ENCODE measurements around the gene ACAA1.

ACAA1 gene

DNA sequence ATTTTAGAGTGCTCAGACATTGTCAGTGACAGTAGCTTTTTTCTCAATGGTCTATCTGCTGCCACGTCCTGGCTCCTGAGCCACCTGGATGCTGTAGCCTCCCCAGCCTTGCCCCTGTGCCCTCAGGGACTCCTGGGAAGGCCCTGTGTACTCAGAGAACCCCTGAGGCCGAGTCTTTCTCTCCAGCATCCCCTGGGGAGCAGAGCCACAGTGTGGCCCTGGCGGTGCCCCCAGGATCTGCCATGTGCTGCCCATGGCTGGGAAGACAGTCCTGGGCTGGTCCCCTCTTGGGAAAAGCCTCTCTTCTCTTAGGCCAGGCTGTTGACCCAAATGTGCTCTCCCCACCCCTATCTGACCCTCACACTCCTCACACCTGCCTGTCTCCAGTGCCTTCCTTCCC lies 6.6 kb upstream of the ACAA1 start:
- TF ChIP-seq ZFX (IDR thresholded peaks at IDR 0.05; ENCODE audit: borderline replicate concordance) (no peak), CTCF (IDR thresholded peaks at IDR 0.05) (no peak)
- no peak overlapping the region for H3K27ac ChIP-seq

- TF ChIP-seq ZFX (IDR thresholded peaks at IDR 0.05; ENCODE audit: borderline replicate concordance) (no peak), CTCF (IDR thresholded peaks at IDR 0.05) (no peak)
- no peak overlapping the region for H3K27ac ChIP-seq
Observed at GRCh38 chr3:38142959-38143358, 6.0 kb upstream of the ACAA1 start.

- TF ChIP-seq CTCF (IDR thresholded peaks at IDR 0.05) (no peak), ZFX (IDR thresholded peaks at IDR 0.05; ENCODE audit: borderline replicate concordance) (no peak)
Observed at GRCh38 chr3:38141952-38142273, 5.0 kb upstream of the ACAA1 start.

GRCh38 chr3:38141173-38141951 lies 4.4 kb upstream of the ACAA1 start:
- no peak overlapping the region for H3K27ac ChIP-seq
- TF ChIP-seq CTCF (IDR thresholded peaks at IDR 0.05) = no peak
- no peak for TF ChIP-seq ZFX (IDR thresholded peaks at IDR 0.05; ENCODE audit: borderline replicate concordance)

More at GRCh38 chr3:38141952-38142273, 5.0 kb upstream of the ACAA1 start:
- no peak overlapping the region for H3K27ac ChIP-seq

DNA sequence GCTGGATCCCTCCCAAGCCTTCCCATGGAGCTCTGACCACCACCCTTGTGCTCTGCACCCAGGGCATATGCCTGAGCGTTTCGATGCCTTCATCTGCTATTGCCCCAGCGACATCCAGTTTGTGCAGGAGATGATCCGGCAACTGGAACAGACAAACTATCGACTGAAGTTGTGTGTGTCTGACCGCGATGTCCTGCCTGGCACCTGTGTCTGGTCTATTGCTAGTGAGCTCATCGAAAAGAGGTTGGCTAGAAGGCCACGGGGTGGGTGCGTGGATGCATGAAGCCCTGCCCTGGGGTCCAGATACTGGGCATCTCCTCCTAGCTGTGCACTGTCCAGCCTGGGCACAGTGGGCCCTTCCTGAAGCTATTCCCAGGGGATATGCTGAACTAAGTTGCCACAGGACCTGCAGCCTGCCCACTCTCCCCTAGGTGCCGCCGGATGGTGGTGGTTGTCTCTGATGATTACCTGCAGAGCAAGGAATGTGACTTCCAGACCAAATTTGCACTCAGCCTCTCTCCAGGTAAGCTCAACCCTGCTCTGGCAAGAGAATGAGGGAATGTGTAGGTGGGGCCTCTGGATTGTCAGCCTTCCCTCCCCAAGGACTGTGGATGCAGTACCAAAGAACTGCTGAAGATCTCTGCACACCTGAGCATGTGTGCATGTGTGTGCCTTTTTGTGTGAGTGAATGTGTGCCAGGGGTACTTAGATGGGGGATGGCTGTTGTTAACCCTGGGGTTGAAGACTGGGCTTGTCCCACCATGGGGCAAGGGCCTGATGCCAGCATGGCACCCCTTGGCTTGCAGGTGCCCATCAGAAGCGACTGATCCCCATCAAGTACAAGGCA lies 3.6 kb upstream of the ACAA1 start:
- no peak overlapping the region for H3K27ac ChIP-seq
- TF ChIP-seq ZFX (IDR thresholded peaks at IDR 0.05; ENCODE audit: borderline replicate concordance) (no peak), CTCF (IDR thresholded peaks at IDR 0.05) (no peak)

DNA sequence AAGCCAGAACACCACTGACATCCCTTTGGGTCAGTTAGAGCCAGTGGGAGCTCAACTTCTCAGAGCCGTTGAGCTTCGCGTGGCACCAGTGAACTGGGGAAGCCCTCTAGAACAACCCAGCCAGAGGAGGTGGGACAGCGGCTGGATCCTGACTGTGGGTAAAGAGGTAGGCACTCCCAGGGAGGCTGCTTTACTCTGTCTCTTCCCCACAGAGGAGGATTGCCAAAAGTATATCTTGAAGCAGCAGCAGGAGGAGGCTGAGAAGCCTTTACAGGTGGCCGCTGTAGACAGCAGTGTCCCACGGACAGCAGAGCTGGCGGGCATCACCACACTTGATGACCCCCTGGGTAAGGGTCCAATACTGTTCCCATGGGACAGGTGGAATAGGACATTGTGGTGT lies 2.7 kb upstream of the ACAA1 start:
- H3K27ac ChIP-seq = no peak overlapping the region
- TF ChIP-seq ZFX (IDR thresholded peaks at IDR 0.05; ENCODE audit: borderline replicate concordance) (no peak), CTCF (IDR thresholded peaks at IDR 0.05) (no peak)

DNA sequence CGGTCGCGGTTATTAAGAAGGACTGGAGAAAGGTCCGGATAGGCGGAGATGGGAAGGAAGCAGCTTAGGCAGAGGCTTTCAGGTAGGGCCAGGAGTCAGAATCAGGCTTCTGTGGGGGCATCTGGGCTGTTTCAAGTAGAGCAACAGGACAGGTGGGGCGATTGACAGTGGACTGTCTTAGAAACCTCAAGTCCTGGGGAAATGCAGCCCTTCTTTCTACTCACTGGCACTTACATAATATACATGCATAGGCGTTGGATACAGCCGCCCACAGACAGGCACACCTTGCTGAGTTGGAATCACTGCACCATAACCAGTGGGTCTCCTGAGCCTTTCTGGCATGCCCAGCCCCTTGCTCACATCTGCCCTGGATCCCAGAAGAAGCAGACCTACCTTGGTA lies 2.3 kb upstream of the ACAA1 start:
- TF ChIP-seq CTCF (IDR thresholded peaks at IDR 0.05) (no peak), ZFX (IDR thresholded peaks at IDR 0.05; ENCODE audit: borderline replicate concordance) (no peak)
- H3K27ac ChIP-seq = no peak overlapping the region
